Adrenal gland (tissue), 12 donors: ENCODE measurements around the gene KLHL2. TPM values are rescaled to one million over a fixed set of nuclear protein-coding genes. Genes with fewer than 3 reads are reported as not detected.

Experiments
- DNase-seq, 7 donors: peaks; one replicate each; pipeline ENCODE4 v3.0.0-alpha.2; 2019 to 2020
- H3K27ac ChIP-seq, 5 donors: fragments of 200-600 bp; sonication (generic) in 4 of 5; 1 replicate in 3 of 5; 2 replicates in 2 of 5; pipeline versions ENCODE4 v1.5.1 to v1.8.0; 2016 to 2020; ENCODE audit warnings: mild to moderate bottlenecking in 1 of 5
- H3K27me3 ChIP-seq: fragments of 200-600 bp; 2 replicates; pipeline ENCODE4 v1.8.0; 2021
- H3K36me3 ChIP-seq, 2 donors: fragments of 200-600 bp; replicated peaks in 1 of 2; 1 replicate in 1 of 2; 2 replicates in 1 of 2; pipeline versions ENCODE4 v1.5.1 to v1.8.0; 2018 to 2022
- H3K4me1 ChIP-seq, 2 donors: fragments of 200-600 bp; replicated peaks in 1 of 2; 1 replicate in 1 of 2; 2 replicates in 1 of 2; pipeline versions ENCODE4 v1.5.1 to v1.8.0; 2018 to 2021
- H3K4me3 ChIP-seq, 4 donors: fragments of 200-600 bp; sonication (generic) in 3 of 4; one replicate each; pipeline ENCODE4 v1.5.1; 2016 to 2018
- H3K9me3 ChIP-seq, 3 donors: fragments of 200-600 bp; sonication (generic) in 1 of 3; replicated peaks in 1 of 3; 1 replicate in 2 of 3; 2 replicates in 1 of 3; pipeline versions ENCODE4 v1.5.1 to v1.8.0; 2016 to 2021
- CTCF ChIP-seq, 6 experiments: fragments of 450-650 bp in 4 of 6; fragments of 200-600 bp in 2 of 6; sonication (generic) in 1 of 6; IDR thresholded peaks; 1 replicate in 5 of 6; 2 replicates in 1 of 6; pipeline versions ENCODE4 v1.5.1 to v1.8.0; 2016 to 2021; ENCODE audit warnings: antibody characterized with exemption in 6 of 6, mild to moderate bottlenecking in 2 of 6, moderate library complexity in 1 of 6
- POLR2A ChIP-seq, 2 donors: fragments of 450-650 bp; IDR thresholded peaks; one replicate each; pipeline ENCODE4 v1.6.1; 2017; ENCODE audit warnings: antibody characterized with exemption in 2 of 2, mild to moderate bottlenecking in 2 of 2, moderate library complexity in 1 of 2
- WGBS, 4 donors: extraction: QIAGEN DNeasy Blood & Tissue Kit in 2 of 4; methylation state at CpG; one replicate each; pipeline versions ENCODE4 v1.1.5 to v1.1.7; 2013 to 2017; 5-methylcytosine and 5-hydroxymethylcytosine counted together
- intact Hi-C, 2 donors: fragments of 100-400 bp; cut with DNase I; formaldehyde crosslinking; loops; one replicate each; pipeline versions ENCODE4 v1.14.1 to v1.15.0; 2022 to 2023
- polyA plus RNA-seq, 3 donors: library from polyadenylated mRNA; stranded (reverse); fragments of 200-250 nt in 2 of 3; fragments of 350-450 nt in 1 of 3; fragmentation: Illumina TruSeq in 1 of 3; extraction: RNeasy Lipid Tissue Mini Kit (QIAGEN cat#74804) in 1 of 3; gene quantifications; one replicate each; pipeline ENCODE4 v1.2.3, GENCODE V29; 2013 to 2014
- total RNA-seq, 9 donors: library from RNA; depleted of rRNA in 4 of 9; stranded (reverse); fragments of >200 nt in 4 of 9; fragments of 120-200 nt in 1 of 9; fragmentation: NEBNext Ultra II Directional in 1 of 9; extraction: Animal tissue kit (Norgen Biotek cat#: 25700) in 1 of 9; gene quantifications; one replicate each; pipeline versions ENCODE4 v1.1.0 to v1.2.4, GENCODE V29; 2013 to 2023
- donor health status: healthy with polysubstance abuse.
- donor health status: Bipolar disorder and iron deficiency.
- donor health status: DM: yes; HTN: yes; CAD: no.
- donor health status: DM: no; HTN: no; CAD: no.
- donor health status: DM: no; HTN: no; CAD: no.
- donor health status: DM: yes; HTN: yes; CAD: no.

KLHL2 gene
- total and polyA plus RNA-seq, 12 donors: 9.7 to 45.5 (median 25.2) TPM

DNA sequence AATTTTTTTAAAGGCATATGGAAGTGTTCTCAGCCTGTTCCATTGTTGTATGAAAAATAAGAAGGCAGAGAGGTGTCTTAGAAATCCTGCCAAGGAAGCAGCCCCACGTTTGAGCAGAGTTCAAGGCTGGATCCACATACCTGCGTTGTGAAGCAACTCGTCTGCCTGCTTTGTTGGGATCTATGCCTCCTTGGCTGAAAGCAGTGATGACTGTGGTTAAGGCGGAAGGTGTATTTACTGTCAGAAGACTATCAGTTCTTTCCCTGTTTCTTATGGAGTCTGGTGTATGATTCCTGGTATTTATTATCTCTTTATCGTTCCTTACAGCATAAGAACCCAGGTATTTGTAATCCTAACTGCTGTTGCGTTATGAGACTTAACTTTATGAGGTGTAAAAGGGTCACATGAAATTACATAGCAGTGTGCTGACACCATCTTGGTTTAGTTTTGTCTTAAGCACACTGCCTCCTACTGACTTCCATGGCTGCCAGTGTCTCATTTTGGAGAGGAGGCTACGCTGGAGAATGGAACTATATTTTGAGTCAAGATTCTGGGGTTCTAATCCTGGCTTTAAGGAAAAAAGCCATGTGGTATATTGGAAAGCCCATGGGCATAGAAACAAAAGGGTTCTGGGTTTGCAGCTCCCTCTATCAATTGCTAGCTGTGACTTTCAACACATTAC, 117.0 kb downstream of the KLHL2 start:
- Histone ChIP-seq H3K4me1 (peaks cover 17 to 22% of the 10 kb centered on the region in 2 donors), H3K27me3 (no peaks in the 10 kb centered on the region), H3K9me3 (no peaks in the 10 kb centered on the region), H3K4me3 (no peak overlapping the region), H3K36me3 (no peaks in the 10 kb centered on the region), H3K27ac (no peak overlapping the region)
- WGBS, 4 donors: 76 to 80% (median 79%) methylated on average over 7 of the region's 7 CpGs
- no peak for DNase-seq
- TF ChIP-seq POLR2A (IDR thresholded peaks at IDR 0.05) (no peak), CTCF (IDR thresholded peaks at IDR 0.05) (no peak)
- intact Hi-C loops: loop anchor here (10.0 kb wide), 1 partner anchor 120 kb away; the partner anchor contains the start of gene KLHL2 (in 2 of the 2)

- H3K9me3 ChIP-seq: no peaks in the 10 kb centered on the region
- 90 to 97% (median 93%) methylated on average over 3 of the region's 3 CpGs for WGBS, 4 donors
- no peak for DNase-seq
- no peak overlapping the region for H3K27ac ChIP-seq
- no peak for TF ChIP-seq POLR2A (IDR thresholded peaks at IDR 0.05)
- TF ChIP-seq CTCF (IDR thresholded peaks at IDR 0.05): no peak
- intact Hi-C loops: loop anchor here (10.0 kb wide), 1 partner anchor 120 kb away; the partner anchor contains the start of gene KLHL2 (in 2 of the 2)
- peaks cover 17 to 25% of the 10 kb centered on the region in 2 donors for H3K4me1 ChIP-seq
- no peak overlapping the region for H3K4me3 ChIP-seq
- no peaks in the 10 kb centered on the region for H3K36me3 ChIP-seq
- no peaks in the 10 kb centered on the region for H3K27me3 ChIP-seq
Measured at GRCh38 chr4:165324918-165325304, 117.5 kb downstream of the KLHL2 start.

DNA sequence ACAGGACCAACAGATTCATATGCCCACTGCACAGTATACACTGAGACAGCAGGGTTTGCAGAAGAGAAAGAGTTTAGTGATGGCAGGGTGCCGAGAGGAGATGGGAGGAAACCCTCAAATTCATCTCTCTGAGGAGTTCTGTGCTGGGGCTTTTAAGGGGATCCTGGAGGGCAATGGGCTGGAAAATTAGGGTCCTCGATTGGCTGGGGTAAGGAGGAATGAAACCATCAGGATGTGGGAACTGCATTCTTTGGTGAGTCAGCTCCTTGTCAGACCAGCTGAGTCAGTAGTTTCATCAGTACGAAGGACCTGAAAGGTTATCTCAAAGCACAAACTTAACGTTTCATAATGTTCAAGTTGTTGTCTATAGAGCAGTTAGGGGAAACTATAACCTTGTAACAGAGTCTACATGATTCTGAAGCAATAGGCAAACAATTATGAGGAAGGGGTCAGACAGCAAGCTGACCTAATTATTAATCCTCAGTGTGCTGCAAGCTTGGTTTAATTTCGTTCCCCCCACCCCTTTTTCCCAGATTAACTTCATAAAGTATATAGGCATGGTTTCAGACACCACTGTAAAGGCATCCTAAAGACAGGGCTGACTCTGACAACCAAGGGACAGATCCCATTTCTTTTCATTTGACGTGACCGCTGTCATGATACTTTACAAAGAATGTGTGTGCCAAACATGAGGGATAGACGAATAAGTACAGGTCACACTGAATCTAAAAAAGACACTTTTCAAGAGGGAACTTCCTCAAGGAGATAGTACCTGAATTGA, 118.6 kb downstream of the KLHL2 start:
- peak in 5 of 7 donors; percentile 22 to 55 (median 42) for DNase-seq
- H3K36me3 ChIP-seq: no peaks in the 10 kb centered on the region
- H3K9me3 ChIP-seq: no peaks in the 10 kb centered on the region
- peaks cover 17 to 30% of the 10 kb centered on the region in 2 donors for H3K4me1 ChIP-seq
- no peaks in the 10 kb centered on the region for H3K27me3 ChIP-seq
- H3K27ac ChIP-seq: peak overlapping the region; percentile 78 to 90 (median 84)
- TF ChIP-seq POLR2A (IDR thresholded peaks at IDR 0.05): peak in 1 of 2 donors; percentile 25
- no peak for TF ChIP-seq CTCF (IDR thresholded peaks at IDR 0.05)
- 41 to 44% (median 42%) methylated on average over 8 of the region's 8 CpGs for WGBS, 4 donors
- intact Hi-C loops: loop anchor here (10.0 kb wide), 1 partner anchor 121 kb away; the partner anchor contains the start of gene KLHL2 (in 2 of the 2)
- H3K4me3 ChIP-seq: peak overlapping the region in 2 of 4 donors; percentile 46 to 78

GRCh38 chr4:165326831-165327210, 119.5 kb downstream of the KLHL2 start:
- H3K9me3 ChIP-seq: no peaks in the 10 kb centered on the region
- H3K4me3 ChIP-seq: peak overlapping the region; percentile 46 to 94 (median 64)
- TF ChIP-seq CTCF (IDR thresholded peaks at IDR 0.05) (no peak), POLR2A (IDR thresholded peaks at IDR 0.05) (no peak)
- no peaks in the 10 kb centered on the region for H3K27me3 ChIP-seq
- no peaks in the 10 kb centered on the region for H3K36me3 ChIP-seq
- H3K4me1 ChIP-seq: peaks cover 17 to 33% of the 10 kb centered on the region in 2 donors
- intact Hi-C loops: loop anchor here (10.0 kb wide), 1 partner anchor 122 kb away; the partner anchor contains the start of gene KLHL2 (in 2 of the 2)
- DNase-seq: peak; percentile 46 to 75 (median 53)
- peak overlapping the region; percentile 78 to 90 (median 84) for H3K27ac ChIP-seq
- WGBS, 4 donors: 0 to 1% (median 0%) methylated on average over 14 of the region's 14 CpGs
